Tibial nerve (tissue), 4 donors: Measurements from ENCODE around the gene ACSL1. TPM values are rescaled to one million over a fixed set of nuclear protein-coding genes. Genes with fewer than 3 reads are reported as not detected.

Experiments
- DNase-seq, 2 donors: peaks; one replicate each; pipeline ENCODE4 v3.0.0-alpha.2; 2019; ENCODE audit warnings: low spot score in 2 of 2
- H3K27ac ChIP-seq, 4 donors: fragments of 200-600 bp; sonication (generic) in 3 of 4; one replicate each; pipeline ENCODE4 v1.5.1; 2017 to 2019; ENCODE audit warnings: mild to moderate bottlenecking in 1 of 4
- H3K27me3 ChIP-seq, 2 donors: fragments of 200-600 bp; sonication (generic) in 1 of 2; one replicate each; pipeline versions ENCODE4 v1.5.1 to v1.6.0; 2017 to 2019
- H3K36me3 ChIP-seq, 3 donors: fragments of 200-600 bp; sonication (generic); one replicate each; pipeline ENCODE4 v1.5.1; 2018 to 2019
- H3K4me1 ChIP-seq, 4 donors: fragments of 200-600 bp; sonication (generic) in 3 of 4; one replicate each; pipeline ENCODE4 v1.5.1; 2017 to 2019
- H3K4me3 ChIP-seq, 4 donors: fragments of 200-600 bp; sonication (generic) in 3 of 4; one replicate each; pipeline ENCODE4 v1.5.1; 2017 to 2019; ENCODE audit warnings: mild to moderate bottlenecking in 1 of 4, moderate library complexity in 1 of 4
- H3K9me3 ChIP-seq, 4 donors: fragments of 200-600 bp; sonication (generic) in 3 of 4; one replicate each; pipeline ENCODE4 v1.5.1; 2017 to 2019
- EP300 ChIP-seq, 2 donors: sonication (generic); formaldehyde crosslinking; IDR thresholded peaks; one replicate each; pipeline ENCODE4 v1.6.1; 2017; ENCODE audit warnings: antibody characterized with exemption in 2 of 2, mild to moderate bottlenecking in 1 of 2
- POLR2A ChIP-seq, 2 donors: fragments of 450-650 bp; IDR thresholded peaks; one replicate each; pipeline ENCODE4 v1.6.1; 2017; ENCODE audit warnings: antibody characterized with exemption in 2 of 2, mild to moderate bottlenecking in 2 of 2, moderate library complexity in 2 of 2
- WGBS, 2 donors: methylation state at CpG; one replicate each; pipeline ENCODE4 v1.1.5; 2018; 5-methylcytosine and 5-hydroxymethylcytosine counted together
- total RNA-seq, 4 donors: library from RNA; depleted of rRNA; stranded (reverse); fragments of >200 nt; gene quantifications; one replicate each; pipeline ENCODE4 v1.1.0, GENCODE V29; 2016
- TF ChIP-seq, protein P1 (sequence below), 5 experiments: fragments of 200-600 bp in 3 of 5; fragments of 450-650 bp in 2 of 5; sonication (generic) in 3 of 5; IDR thresholded peaks; one replicate each; pipeline ENCODE4 v1.5.1; 2016 to 2019; ENCODE audit warnings: antibody characterized with exemption in 5 of 5, mild to moderate bottlenecking in 3 of 5, moderate library complexity in 2 of 5

ACSL1 gene
- total RNA-seq, 4 donors from 2014 or later = 112 to 384 (median 211) TPM

DNA sequence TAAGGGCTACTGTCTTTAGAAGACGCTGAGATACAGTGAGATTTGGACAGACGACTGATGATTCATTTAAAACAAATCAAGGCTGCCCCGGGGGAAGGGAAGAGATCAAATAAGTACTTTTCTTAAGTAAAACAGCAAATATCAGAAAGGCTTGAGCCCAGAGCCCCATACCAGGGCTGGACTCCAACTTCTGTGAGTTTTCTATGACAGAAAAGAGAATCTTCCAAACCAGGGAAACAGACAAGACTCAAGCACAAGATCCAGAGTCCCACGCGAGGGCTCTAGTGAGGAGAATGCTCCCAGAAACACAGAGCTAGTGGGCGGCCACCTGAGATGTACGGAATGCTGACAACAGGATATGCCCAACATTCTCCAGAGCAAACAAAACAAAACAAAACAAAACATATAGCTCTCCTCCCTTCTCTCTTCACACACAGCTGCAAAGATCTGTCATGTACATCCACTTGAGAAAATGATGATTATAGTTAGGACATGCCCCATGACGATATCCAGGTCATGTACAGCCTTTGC, 13.1 kb downstream of the ACSL1 start:
- Histone ChIP-seq H3K27ac (peak overlapping the region in 3 of 4 donors; percentile 49 to 84 (median 78)), H3K4me1 (peaks cover 0 to 82% (median 43%) of the 10 kb centered on the region in 4 donors), H3K36me3 (no peaks in the 10 kb centered on the region), H3K27me3 (no peaks in the 10 kb centered on the region), H3K9me3 (no peaks in the 10 kb centered on the region), H3K4me3 (no peak overlapping the region)
- TF ChIP-seq, protein P1, sequence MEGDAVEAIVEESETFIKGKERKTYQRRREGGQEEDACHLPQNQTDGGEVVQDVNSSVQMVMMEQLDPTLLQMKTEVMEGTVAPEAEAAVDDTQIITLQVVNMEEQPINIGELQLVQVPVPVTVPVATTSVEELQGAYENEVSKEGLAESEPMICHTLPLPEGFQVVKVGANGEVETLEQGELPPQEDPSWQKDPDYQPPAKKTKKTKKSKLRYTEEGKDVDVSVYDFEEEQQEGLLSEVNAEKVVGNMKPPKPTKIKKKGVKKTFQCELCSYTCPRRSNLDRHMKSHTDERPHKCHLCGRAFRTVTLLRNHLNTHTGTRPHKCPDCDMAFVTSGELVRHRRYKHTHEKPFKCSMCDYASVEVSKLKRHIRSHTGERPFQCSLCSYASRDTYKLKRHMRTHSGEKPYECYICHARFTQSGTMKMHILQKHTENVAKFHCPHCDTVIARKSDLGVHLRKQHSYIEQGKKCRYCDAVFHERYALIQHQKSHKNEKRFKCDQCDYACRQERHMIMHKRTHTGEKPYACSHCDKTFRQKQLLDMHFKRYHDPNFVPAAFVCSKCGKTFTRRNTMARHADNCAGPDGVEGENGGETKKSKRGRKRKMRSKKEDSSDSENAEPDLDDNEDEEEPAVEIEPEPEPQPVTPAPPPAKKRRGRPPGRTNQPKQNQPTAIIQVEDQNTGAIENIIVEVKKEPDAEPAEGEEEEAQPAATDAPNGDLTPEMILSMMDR (IDR thresholded peaks at IDR 0.05) = no peak
- TF ChIP-seq POLR2A (IDR thresholded peaks at IDR 0.05) = no peak
- TF ChIP-seq EP300 (IDR thresholded peaks at IDR 0.05) = no peak
- 51 to 54% methylated on average over 8 of the region's 8 CpGs for WGBS, 2 donors
- DNase-seq = peak in 1 of 2 donors; percentile 57

DNA sequence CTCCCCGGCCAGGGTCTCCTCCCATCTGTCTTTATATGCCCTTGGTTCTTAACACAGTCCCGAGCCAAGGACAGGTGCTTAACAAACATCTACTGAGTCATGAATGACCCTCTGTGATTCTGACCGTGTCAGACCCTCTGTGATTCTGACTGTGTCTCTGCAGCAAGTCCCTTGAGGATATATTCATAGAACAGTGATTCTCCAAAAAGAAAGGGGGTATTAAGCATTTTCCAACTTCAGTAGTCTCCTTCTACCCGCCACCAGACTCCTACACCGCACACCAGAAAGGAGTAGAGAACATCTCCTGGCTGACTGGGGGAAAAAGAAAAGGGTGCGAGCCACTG, 13.6 kb downstream of the ACSL1 start:
- WGBS, 2 donors = 71 to 82% methylated on average over 6 of the region's 6 CpGs
- Histone ChIP-seq H3K36me3 (no peaks in the 10 kb centered on the region), H3K27me3 (no peaks in the 10 kb centered on the region), H3K27ac (peak overlapping the region in 3 of 4 donors; percentile 49 to 84 (median 78)), H3K4me3 (no peak overlapping the region), H3K9me3 (no peaks in the 10 kb centered on the region), H3K4me1 (peaks cover 0 to 81% (median 45%) of the 10 kb centered on the region in 4 donors)
- TF ChIP-seq EP300 (IDR thresholded peaks at IDR 0.05) (no peak), POLR2A (IDR thresholded peaks at IDR 0.05) (no peak)
- TF ChIP-seq, protein P1 (IDR thresholded peaks at IDR 0.05) = no peak
- no peak for DNase-seq

DNA sequence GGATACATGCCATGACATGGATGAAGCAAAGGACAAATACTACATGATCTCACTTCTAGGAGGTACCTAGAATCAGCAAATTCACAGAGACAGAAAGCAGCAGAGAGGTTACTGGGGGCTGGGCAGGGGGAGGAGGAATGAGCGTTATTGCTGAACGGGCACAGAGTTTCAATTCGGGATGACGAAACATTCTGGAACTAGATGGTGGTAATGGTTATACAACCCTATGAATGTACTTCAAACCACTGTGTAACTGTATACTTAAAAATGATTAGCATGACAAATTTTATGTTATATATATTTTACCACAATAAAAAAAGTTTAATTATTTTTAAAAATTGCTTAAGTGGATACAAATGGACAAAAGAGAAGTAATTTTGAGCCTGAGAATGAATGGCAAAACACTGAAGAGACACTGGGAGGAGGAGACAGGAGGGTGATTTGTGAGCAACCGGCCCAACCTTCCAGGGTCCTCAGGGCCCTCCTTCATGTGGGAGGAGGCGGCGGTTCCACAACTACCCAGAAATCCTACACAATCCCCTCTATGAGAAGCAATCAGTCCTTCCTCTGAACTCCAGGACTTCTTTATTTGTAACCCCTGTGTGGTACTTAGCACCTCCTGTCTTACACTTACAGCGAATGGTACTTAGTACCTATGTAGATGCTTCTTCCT, 14.1 kb downstream of the ACSL1 start:
- no peak for DNase-seq
- WGBS, 2 donors = 82 to 88% methylated on average over 8 of the region's 8 CpGs
- no peaks in the 10 kb centered on the region for H3K9me3 ChIP-seq
- no peaks in the 10 kb centered on the region for H3K36me3 ChIP-seq
- peaks cover 0 to 86% (median 49%) of the 10 kb centered on the region in 4 donors for H3K4me1 ChIP-seq
- no peaks in the 10 kb centered on the region for H3K27me3 ChIP-seq
- peak overlapping the region in 2 of 4 donors; percentile 78 to 84 for H3K27ac ChIP-seq
- TF ChIP-seq POLR2A (IDR thresholded peaks at IDR 0.05) (no peak), EP300 (IDR thresholded peaks at IDR 0.05) (peak in 1 of 2 donors; percentile 16)
- H3K4me3 ChIP-seq = no peak overlapping the region

DNA sequence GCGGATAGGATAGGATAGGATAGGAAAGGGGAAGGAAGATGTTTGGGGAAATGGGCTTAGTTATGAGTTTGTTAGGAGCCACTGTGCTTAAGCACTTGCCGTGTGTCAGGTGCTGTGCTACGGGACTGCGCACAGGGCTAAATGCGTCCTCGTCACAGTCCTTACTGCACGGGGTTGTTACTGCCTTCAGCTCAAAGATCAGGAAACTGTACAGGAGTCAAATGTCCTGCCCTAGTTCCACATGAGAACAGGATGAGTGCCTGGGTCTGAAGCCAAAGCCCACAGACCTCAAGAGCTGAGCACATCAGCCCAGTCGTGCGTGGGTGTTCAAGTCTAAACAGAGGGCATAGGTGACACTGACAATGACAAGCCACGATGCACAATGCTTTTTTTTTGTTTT, 15.0 kb downstream of the ACSL1 start:
- DNase-seq = no peak
- Histone ChIP-seq H3K4me3 (no peak overlapping the region), H3K4me1 (peaks cover 0 to 93% (median 56%) of the 10 kb centered on the region in 4 donors), H3K9me3 (no peaks in the 10 kb centered on the region), H3K36me3 (no peaks in the 10 kb centered on the region), H3K27me3 (no peaks in the 10 kb centered on the region), H3K27ac (peak overlapping the region in 3 of 4 donors; percentile 25 to 65 (median 40))
- 69 to 74% methylated on average over 10 of the region's 10 CpGs for WGBS, 2 donors
- TF ChIP-seq EP300 (IDR thresholded peaks at IDR 0.05) = peak in 1 of 2 donors; percentile 28
- TF ChIP-seq, protein P1 (IDR thresholded peaks at IDR 0.05) = no peak

DNA sequence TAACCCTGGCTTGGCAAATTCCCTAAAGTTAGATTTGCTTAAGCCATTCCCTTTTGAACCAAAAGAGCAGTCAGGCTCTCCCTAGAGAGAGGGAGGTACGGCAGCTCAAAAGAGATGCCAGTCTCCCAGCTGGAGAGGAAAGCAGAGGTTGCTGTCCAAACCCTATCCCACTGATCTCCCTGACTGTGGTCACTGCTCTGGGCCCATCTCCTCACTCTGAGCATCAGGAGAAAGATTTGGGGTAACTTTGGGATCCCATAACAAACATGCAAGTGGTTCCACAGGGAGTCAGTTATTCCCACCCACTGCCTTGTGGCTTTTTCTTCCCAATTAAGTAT, 17.1 kb downstream of the ACSL1 start:
- no peaks in the 10 kb centered on the region for H3K36me3 ChIP-seq
- WGBS, 2 donors = 23 to 40% methylated on average over 1 of the region's 1 CpG
- H3K4me3 ChIP-seq = no peak overlapping the region
- no peak for DNase-seq
- no peaks in the 10 kb centered on the region for H3K9me3 ChIP-seq
- H3K27ac ChIP-seq = peak overlapping the region; percentile 52 to 81 (median 68)
- H3K4me1 ChIP-seq = peaks cover 0 to 92% (median 54%) of the 10 kb centered on the region in 4 donors
- TF ChIP-seq, protein P1 (IDR thresholded peaks at IDR 0.05) = no peak
- no peak for TF ChIP-seq EP300 (IDR thresholded peaks at IDR 0.05)
- no peak for TF ChIP-seq POLR2A (IDR thresholded peaks at IDR 0.05)
- H3K27me3 ChIP-seq = no peaks in the 10 kb centered on the region
